NB4 (cell line): ENCODE data around the gene LAMC2.

Source experiments
- DNase-seq: peaks from one replicate; pipeline ENCODE4 v3.0.0; 2010; ENCODE audit warnings: low read depth
- H3K4me3 ChIP-seq: one replicate; pipeline ENCODE4 v1.5.1; 2011; ENCODE audit warnings: mild to moderate bottlenecking, low read depth, low read length, moderate library complexity
- CTCF ChIP-seq: IDR thresholded peaks from one replicate; pipeline ENCODE4 v1.5.1; 2012; ENCODE audit warnings: low read depth, low read length
- MAX ChIP-seq: IDR thresholded peaks from 2 replicates; pipeline ENCODE4 v1.6.1; 2011; ENCODE audit warnings: low read depth, low read length
- MYC ChIP-seq: IDR thresholded peaks from 2 replicates; pipeline ENCODE4 v1.6.1; 2011; ENCODE audit warnings: low read depth, low read length
- POLR2A ChIP-seq: IDR thresholded peaks from 2 replicates; pipeline ENCODE4 v1.6.1; 2011; ENCODE audit warnings: mild to moderate bottlenecking; ENCODE audit not compliant: insufficient read length; ENCODE audit errors: extremely low read depth

The LAMC2 gene

GRCh38 chr1:183215076-183215720 is 29.1 kb downstream of the LAMC2 start:
- H3K4me3 ChIP-seq, result no peak overlapping the region
- no peak for DNase-seq
- TF ChIP-seq MYC (no peak), POLR2A (no peak), MAX (no peak), CTCF (no peak)

- TF ChIP-seq POLR2A (no peak), MYC (no peak), MAX (no peak), CTCF (no peak)
- no peak for DNase-seq
- H3K4me3 ChIP-seq, result no peak overlapping the region
These were observed 29.9 kb downstream of the LAMC2 start for GRCh38 chr1:183215936-183216335.

GRCh38 chr1:183218027-183218618 is 32.1 kb downstream of the LAMC2 start:
- H3K4me3 ChIP-seq, result no peak overlapping the region
- DNase-seq, result no peak
- TF ChIP-seq MAX (no peak), MYC (no peak), POLR2A (no peak), CTCF (no peak)

- peak; percentile 26 for DNase-seq
- TF ChIP-seq MYC, result no peak
- no peak for TF ChIP-seq CTCF
- no peak for TF ChIP-seq MAX
- TF ChIP-seq POLR2A, result no peak
- H3K4me3 ChIP-seq, result no peak overlapping the region
These were observed 33.0 kb downstream of the LAMC2 start for GRCh38 chr1:183218971-183219615.

- no peak overlapping the region for H3K4me3 ChIP-seq
- TF ChIP-seq POLR2A (no peak), MAX (no peak), CTCF (no peak), MYC (no peak)
- DNase-seq, result no peak
These were observed 33.5 kb downstream of the LAMC2 start for GRCh38 chr1:183219616-183220009.
